Caco-2 (cell line): ENCODE data around the gene ZEB1. TPM values are rescaled to one million over a fixed set of nuclear protein-coding genes. Genes with fewer than 3 reads are reported as not detected.

Experiments used
- BruUV-seq: library from RNA; stranded (reverse); fragments of 400-500 nt; replicated peaks from 2 replicates; lab custom pipeline; 2021; lab: Mats Ljungman, UMichigan
- CTCF ChIA-PET: fragments of 300-600 bp; sonication (Branson Sonifier 250); formaldehyde crosslinking; loops from one replicate; lab custom pipeline; 2022; ENCODE audit warnings: antibody characterized with exemption; lab: Charles Lee
- POLR2A ChIA-PET: fragments of 300-600 bp; sonication (Branson Sonifier 250); formaldehyde crosslinking; loops from one replicate; lab custom pipeline; 2022; ENCODE audit warnings: antibody characterized with exemption; lab: Charles Lee
- DNase-seq, 2 experiments: peaks; one replicate each; pipeline versions ENCODE4 v3.0.0 to v3.0.0-alpha.2; 2020 to 2022
- H3K27me3 ChIP-seq: replicated peaks from 2 replicates; pipeline ENCODE4 v1.6.0; 2011; ENCODE audit warnings: low read length; ENCODE audit not compliant: control insufficient read depth, insufficient read depth
- H3K36me3 ChIP-seq: 2 replicates; pipeline ENCODE4 v1.5.1; 2011; ENCODE audit warnings: low read length; ENCODE audit not compliant: control insufficient read depth, insufficient read depth
- H3K4me1 ChIP-seq: fragments of 250-450 bp; sonication (Bioruptor Pico); 2 replicates; pipeline ENCODE4 v1.5.1; 2020; ENCODE audit warnings: mild to moderate bottlenecking
- H3K4me3 ChIP-seq: 2 replicates; pipeline ENCODE4 v1.5.1; 2011; ENCODE audit warnings: low read depth, mild to moderate bottlenecking, control low read depth, low read length
- H3K9me3 ChIP-seq: fragments of 250-450 bp; sonication (Bioruptor Pico); 2 replicates; pipeline ENCODE4 v1.5.1; 2020; ENCODE audit warnings: mild to moderate bottlenecking, moderate library complexity
- H3K27ac Mint-ChIP-seq: one replicate; pipeline ENCODE4 v1.8.0; 2022; ENCODE audit warnings: mixed read lengths; ENCODE audit not compliant: unreplicated experiment
- H3K27me3 Mint-ChIP-seq: one replicate; pipeline ENCODE4 v1.8.0; 2022; ENCODE audit warnings: mixed read lengths; ENCODE audit not compliant: insufficient read depth, unreplicated experiment
- H3K36me3 Mint-ChIP-seq: one replicate; pipeline ENCODE4 v1.8.0; 2022; ENCODE audit warnings: mild to moderate bottlenecking, mixed read lengths; ENCODE audit not compliant: insufficient read depth, unreplicated experiment
- H3K4me1 Mint-ChIP-seq: one replicate; pipeline ENCODE4 v1.8.0; 2022; ENCODE audit warnings: low read depth, mixed read lengths; ENCODE audit not compliant: unreplicated experiment
- H3K4me3 Mint-ChIP-seq: one replicate; pipeline ENCODE4 v1.8.0; 2022; ENCODE audit warnings: mild to moderate bottlenecking, moderate library complexity, mixed read lengths; ENCODE audit not compliant: unreplicated experiment
- H3K9me3 Mint-ChIP-seq: one replicate; pipeline ENCODE4 v1.8.0; 2022; ENCODE audit warnings: mixed read lengths; ENCODE audit not compliant: unreplicated experiment
- intact Hi-C: fragments of 100-400 bp; cut with micrococcal nuclease; formaldehyde crosslinking; loops from one replicate; pipeline ENCODE4 v1.10.0; 2022; ENCODE audit not compliant: unreplicated experiment
- total RNA-seq: library from RNA; stranded (reverse); gene quantifications from 2 replicates; pipeline ENCODE4 v1.2.3, GENCODE V29; 2022
- TF ChIP-seq, protein P1 (sequence below), 2 experiments: fragments of 200-600 bp in 1 of 2; IDR thresholded peaks; 1 replicate in 1 of 2; 2 replicates in 1 of 2; pipeline versions ENCODE4 v1.5.1 to v1.8.0; 2011 to 2022; ENCODE audit warnings: antibody characterized with exemption in 1 of 2, control low read depth in 1 of 2, inconsistent platforms in 1 of 2, low read depth in 1 of 2, low read length in 1 of 2, mild to moderate bottlenecking in 1 of 2, moderate library complexity in 1 of 2; ENCODE audit not compliant: insufficient read depth in 1 of 2, severe bottlenecking in 1 of 2, unreplicated experiment in 1 of 2

Gene ZEB1
- total RNA-seq, 1 experiment from 2014 or later = not detected

DNA sequence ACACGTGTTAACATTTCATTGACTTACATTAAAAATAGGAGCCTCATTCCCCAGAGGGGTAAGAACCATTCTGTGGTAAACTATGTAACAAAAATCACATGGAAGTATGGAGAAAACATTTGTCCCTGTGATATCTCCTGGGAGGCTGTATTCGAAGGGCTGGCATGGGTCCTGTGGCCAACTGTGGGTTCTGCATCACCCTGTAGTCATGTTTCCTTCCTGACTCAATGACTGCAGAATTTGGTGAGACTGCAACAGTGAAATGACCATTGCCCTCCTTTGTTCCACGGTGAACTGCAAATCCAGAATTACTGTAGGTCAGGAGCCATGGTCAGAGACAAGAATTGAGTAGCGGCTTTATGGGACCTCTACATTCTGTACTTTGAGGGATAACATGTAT is 3.6 kb upstream of the ZEB1 start:
- intact Hi-C loops = loop anchor here (10.0 kb wide), 1 partner anchor 449 kb away; no protein-coding TSS in a partner anchor
- DNase-seq = no peak
- no peak overlapping the region for H3K4me3 Mint-ChIP-seq

DNA sequence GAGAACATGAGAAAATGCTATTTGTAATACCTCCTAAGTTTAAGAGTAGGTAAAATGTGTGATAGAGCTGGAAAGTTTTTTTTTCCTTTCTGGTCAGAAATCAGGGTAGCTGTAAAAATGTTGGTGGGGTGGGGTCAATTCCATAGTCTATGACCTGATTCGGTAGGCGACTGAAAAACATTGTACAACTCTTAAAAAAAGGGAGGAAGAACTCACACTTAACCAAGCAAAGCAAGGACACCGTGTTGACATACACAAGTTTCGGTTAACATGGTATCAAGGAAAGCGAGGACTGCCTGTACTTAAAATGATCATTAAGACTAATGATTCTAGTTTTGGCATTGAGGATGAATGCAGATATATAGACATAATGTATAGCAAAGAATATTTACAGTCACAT is 1.8 kb upstream of the ZEB1 start:
- Histone ChIP-seq H3K9me3 (no peaks in the 10 kb centered on the region), H3K4me3 (no peak overlapping the region), H3K4me1 (peaks cover 11% of the 10 kb centered on the region), H3K36me3 (no peaks in the 10 kb centered on the region), H3K27me3 (peaks cover 2% of the 10 kb centered on the region)
- Mint-ChIP-seq H3K27me3 (peaks cover 37% of the 10 kb centered on the region), H3K9me3 (no peaks in the 10 kb centered on the region), H3K4me3 (peak overlapping the region; percentile 53), H3K27ac (no peak overlapping the region), H3K36me3 (peaks cover 7% of the 10 kb centered on the region), H3K4me1 (no peaks in the 10 kb centered on the region)
- no peak for DNase-seq
- TF ChIP-seq, protein P1, sequence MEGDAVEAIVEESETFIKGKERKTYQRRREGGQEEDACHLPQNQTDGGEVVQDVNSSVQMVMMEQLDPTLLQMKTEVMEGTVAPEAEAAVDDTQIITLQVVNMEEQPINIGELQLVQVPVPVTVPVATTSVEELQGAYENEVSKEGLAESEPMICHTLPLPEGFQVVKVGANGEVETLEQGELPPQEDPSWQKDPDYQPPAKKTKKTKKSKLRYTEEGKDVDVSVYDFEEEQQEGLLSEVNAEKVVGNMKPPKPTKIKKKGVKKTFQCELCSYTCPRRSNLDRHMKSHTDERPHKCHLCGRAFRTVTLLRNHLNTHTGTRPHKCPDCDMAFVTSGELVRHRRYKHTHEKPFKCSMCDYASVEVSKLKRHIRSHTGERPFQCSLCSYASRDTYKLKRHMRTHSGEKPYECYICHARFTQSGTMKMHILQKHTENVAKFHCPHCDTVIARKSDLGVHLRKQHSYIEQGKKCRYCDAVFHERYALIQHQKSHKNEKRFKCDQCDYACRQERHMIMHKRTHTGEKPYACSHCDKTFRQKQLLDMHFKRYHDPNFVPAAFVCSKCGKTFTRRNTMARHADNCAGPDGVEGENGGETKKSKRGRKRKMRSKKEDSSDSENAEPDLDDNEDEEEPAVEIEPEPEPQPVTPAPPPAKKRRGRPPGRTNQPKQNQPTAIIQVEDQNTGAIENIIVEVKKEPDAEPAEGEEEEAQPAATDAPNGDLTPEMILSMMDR (IDR thresholded peaks at IDR 0.05; ENCODE audit: insufficient read depth in 1 of 2, low read depth in 1 of 2, low read length in 1 of 2, severe bottlenecking in 1 of 2, unreplicated experiment in 1 of 2) = no peak
- BruUV-seq = no TSS peak
- POLR2A ChIA-PET = no interaction called here
- CTCF ChIA-PET = no interaction called here
- intact Hi-C loops = loop anchor here (10.0 kb wide), 1 partner anchor 448 kb away; no protein-coding TSS in a partner anchor

More for the DNA sequence above, 3.6 kb upstream of the ZEB1 start:
- H3K36me3 Mint-ChIP-seq = peaks cover 7% of the 10 kb centered on the region
- H3K27ac Mint-ChIP-seq = no peak overlapping the region
- H3K9me3 Mint-ChIP-seq = no peaks in the 10 kb centered on the region
- TF ChIP-seq, protein P1 (IDR thresholded peaks at IDR 0.05; ENCODE audit: insufficient read depth in 1 of 2, low read depth in 1 of 2, low read length in 1 of 2, severe bottlenecking in 1 of 2, unreplicated experiment in 1 of 2) = no peak
- Histone ChIP-seq H3K4me3 (no peak overlapping the region), H3K36me3 (no peaks in the 10 kb centered on the region), H3K4me1 (no peaks in the 10 kb centered on the region; the same call in 1 of the 2 replicates), H3K27me3 (peaks cover 1% of the 10 kb centered on the region; the same call in 1 of the 2 replicates), H3K9me3 (no peaks in the 10 kb centered on the region)
- CTCF ChIA-PET = no interaction called here
- POLR2A ChIA-PET = no interaction called here
- no TSS peak for BruUV-seq
- H3K4me1 Mint-ChIP-seq = no peaks in the 10 kb centered on the region
- H3K27me3 Mint-ChIP-seq = peaks cover 24% of the 10 kb centered on the region

DNA sequence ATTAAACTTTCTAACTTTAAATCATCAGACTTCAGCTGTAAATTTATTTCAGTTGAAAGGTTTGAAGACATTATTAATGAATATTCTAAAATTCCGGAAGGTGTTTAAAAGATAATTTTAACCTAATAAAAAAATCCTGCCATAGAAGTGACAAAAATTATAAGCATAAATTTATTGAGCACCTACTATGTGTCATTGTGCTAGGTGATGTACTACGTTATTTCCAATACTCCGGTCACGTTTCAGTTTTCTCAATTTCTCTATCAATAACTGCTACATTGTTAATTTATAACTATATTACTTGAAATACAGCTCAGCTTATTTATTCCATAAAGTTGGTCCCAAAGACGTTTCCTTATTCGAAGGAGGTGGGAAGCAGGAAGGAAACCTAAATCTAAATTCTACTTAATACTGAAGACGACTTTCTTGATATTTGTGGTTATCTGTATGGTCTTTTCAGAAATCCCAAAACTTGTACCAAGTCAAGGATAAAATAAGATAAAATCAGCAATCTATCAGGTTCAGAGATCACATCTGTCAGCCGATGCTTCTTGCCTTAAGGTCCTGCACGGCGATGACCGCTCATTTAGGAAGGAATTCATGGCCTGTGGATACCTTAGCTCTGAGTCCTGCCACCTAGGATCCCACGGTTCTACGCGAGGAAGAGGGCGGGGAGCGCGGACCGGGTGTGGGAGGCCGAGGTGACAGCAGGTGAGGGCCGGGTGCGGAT is 1.2 kb upstream of the ZEB1 start:
- Histone ChIP-seq H3K4me1 (peaks cover 11% of the 10 kb centered on the region), H3K9me3 (no peaks in the 10 kb centered on the region), H3K27me3 (peaks cover 2% of the 10 kb centered on the region), H3K36me3 (no peaks in the 10 kb centered on the region), H3K4me3 (peak overlapping the region; percentile 66)
- peak in 1 of 2 experiments; percentile 46 for DNase-seq
- intact Hi-C loops = loop anchor here (2.0 to 10.0 kb wide), 2 partner anchors 285 to 447 kb away; no protein-coding TSS in a partner anchor
- no TSS peak for BruUV-seq
- Mint-ChIP-seq H3K9me3 (no peaks in the 10 kb centered on the region), H3K4me3 (peak overlapping the region; percentile 91), H3K36me3 (peaks cover 7% of the 10 kb centered on the region), H3K27ac (no peak overlapping the region), H3K27me3 (peaks cover 40% of the 10 kb centered on the region), H3K4me1 (no peaks in the 10 kb centered on the region)
- ChIA-PET CTCF (no interaction called here), POLR2A (no interaction called here)
- TF ChIP-seq, protein P1 (IDR thresholded peaks at IDR 0.05; ENCODE audit: insufficient read depth in 1 of 2, low read depth in 1 of 2, low read length in 1 of 2, severe bottlenecking in 1 of 2, unreplicated experiment in 1 of 2) = no peak
